GM12873 (cell line): ENCODE results near the gene SLC24A1.

Experiments
- CTCF ChIP-seq: IDR thresholded peaks from 2 replicates; pipeline ENCODE4 v1.5.1; 2012; ENCODE audit warnings: low read depth, mild to moderate bottlenecking, moderate library complexity, low read length, control low read depth; ENCODE audit not compliant: insufficient read depth; ENCODE audit errors: missing control alignments

SLC24A1 gene

GRCh38 chr15:65621638-65622037 is at the start of gene SLC24A1:
SLC24A1 (plus strand) TSS chr15:65621938; CDS start chr15:65624081, 2,143 bp downstream.
- TF ChIP-seq CTCF = no peak

GRCh38 chr15:65571971-65572370 is 49.8 kb upstream of the SLC24A1 start:
- TF ChIP-seq CTCF = no peak

GRCh38 chr15:65576664-65577063 is 45.1 kb upstream of the SLC24A1 start:
- TF ChIP-seq CTCF = no peak

GRCh38 chr15:65577129-65577996 is 44.4 kb upstream of the SLC24A1 start:
- no peak for TF ChIP-seq CTCF

- no peak for TF ChIP-seq CTCF
Observed at GRCh38 chr15:65578904-65579728, 42.6 kb upstream of the SLC24A1 start.

- no peak for TF ChIP-seq CTCF
Observed at GRCh38 chr15:65579762-65580161, 42.0 kb upstream of the SLC24A1 start.

GRCh38 chr15:65580287-65580686 is 41.5 kb upstream of the SLC24A1 start:
- no peak for TF ChIP-seq CTCF
